ENCODE measurements around the gene IKBKE. TPM values are rescaled to one million over a fixed set of nuclear protein-coding genes. Genes with fewer than 3 reads are reported as not detected.

Gene IKBKE
- total RNA-seq, 2 experiments from 2014 or later, result 15.3 to 16.9 TPM

DNA sequence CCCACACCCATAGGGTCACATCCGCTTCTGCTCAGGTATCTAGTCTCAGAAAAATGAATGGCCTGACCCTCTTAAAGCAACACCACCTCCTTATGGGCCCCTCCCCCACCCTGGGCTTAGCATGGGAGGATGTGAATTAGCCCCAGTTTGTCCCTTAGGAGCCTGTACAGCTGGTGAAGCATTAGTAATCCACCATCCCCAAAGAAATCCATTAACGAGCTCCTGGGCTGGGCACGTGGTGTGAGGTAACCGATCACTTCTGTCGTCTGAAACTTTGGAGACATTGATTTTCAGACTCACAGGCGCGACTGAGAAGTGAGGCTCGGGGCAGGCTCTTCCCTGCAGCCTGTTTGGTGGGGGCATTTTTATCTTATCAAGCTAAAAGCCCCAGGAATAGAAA, 47.5 kb downstream of the IKBKE start:
- CTCF ChIA-PET, result interaction anchor here (1.1 kb wide), 1 partner anchor 28 kb away, joined by 3 read pairs; no protein-coding TSS in a partner anchor
- POLR2A ChIA-PET, result no interaction called here

GRCh38 chr1:206518206-206518605, 47.9 kb downstream of the IKBKE start:
- CTCF ChIA-PET, result interaction anchor here (1.1 kb wide), 1 partner anchor 28 kb away, joined by 3 read pairs; no protein-coding TSS in a partner anchor
- POLR2A ChIA-PET, result no interaction called here

- ChIA-PET POLR2A (no interaction called here), CTCF (no interaction called here)
Observed at GRCh38 chr1:206518743-206519142, 48.5 kb downstream of the IKBKE start.

- CTCF ChIA-PET, result interaction anchor here (0.6 to 1.5 kb wide), 2 partner anchors 14 to 24 kb away, joined by 3 to 4 read pairs; no protein-coding TSS in a partner anchor
- POLR2A ChIA-PET, result no interaction called here
Observed at GRCh38 chr1:206521127-206521526, 50.9 kb downstream of the IKBKE start.

DNA sequence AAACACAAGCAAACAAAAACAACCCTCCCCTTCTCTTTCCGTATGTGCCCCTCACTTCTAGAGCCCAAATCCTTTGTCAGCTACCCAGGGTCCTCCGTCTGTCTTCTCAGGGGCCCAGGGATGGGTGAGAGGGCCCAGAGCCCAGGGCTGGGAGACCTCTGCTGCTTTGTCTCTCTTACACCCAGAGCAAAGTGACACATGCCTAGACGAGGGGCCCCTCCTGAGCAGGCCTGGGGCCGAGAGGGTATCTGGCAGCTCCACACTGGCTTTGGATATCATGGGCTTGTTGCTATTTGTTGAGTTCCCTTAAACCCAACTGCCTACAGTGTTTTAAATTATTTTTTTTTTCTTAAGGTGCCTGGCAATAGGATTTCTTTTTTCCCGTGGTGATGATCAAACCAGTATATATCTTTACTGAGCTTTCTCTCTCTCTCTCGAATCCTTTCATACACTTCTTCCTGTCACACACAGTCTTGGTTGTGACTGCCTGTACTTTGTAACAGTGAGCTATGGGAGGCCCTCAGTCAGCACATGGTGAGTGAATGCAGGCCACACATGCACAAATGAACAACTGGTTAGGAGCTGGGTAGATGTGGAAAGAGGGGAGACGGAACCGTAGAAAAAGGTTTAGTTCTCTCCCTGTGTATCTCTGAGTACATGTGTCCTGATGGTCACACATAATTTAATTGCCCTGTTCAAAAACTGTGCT, 51.6 kb downstream of the IKBKE start:
- CTCF ChIA-PET, result interaction anchor here (1.1 kb wide), 1 partner anchor 142 kb away, joined by 3 read pairs; no protein-coding TSS in a partner anchor
- POLR2A ChIA-PET, result no interaction called here

DNA sequence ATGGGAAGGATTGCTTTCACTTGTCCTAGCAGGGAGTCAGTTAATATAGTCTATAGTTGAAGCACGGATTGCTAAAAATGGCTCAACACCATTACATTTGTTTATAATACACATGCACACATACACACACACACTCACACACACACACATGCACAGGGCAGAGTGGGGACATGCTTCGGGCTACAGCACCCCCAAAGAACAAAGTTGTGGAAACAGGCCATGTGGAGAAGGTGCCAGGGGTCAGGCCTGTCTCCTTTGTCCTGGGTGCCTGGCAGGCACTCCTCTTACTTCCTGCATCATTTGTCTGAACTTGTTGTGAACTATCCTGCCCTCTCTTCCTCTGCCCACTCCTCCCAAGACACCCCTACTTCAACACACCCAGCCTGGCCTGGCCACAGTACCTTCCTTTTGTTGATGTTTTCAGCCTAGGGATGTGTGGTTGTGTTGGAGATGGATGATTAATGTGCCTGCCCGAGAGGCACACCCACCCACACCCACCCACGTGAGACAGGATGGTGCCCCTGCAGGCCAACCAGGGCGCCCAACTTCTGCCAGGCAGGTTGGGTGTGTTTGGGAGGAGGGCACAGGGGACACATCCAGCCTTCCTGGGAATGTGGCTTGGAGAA, 54.6 kb downstream of the IKBKE start:
- CTCF ChIA-PET, result no interaction called here
- POLR2A ChIA-PET, result no interaction called here

DNA sequence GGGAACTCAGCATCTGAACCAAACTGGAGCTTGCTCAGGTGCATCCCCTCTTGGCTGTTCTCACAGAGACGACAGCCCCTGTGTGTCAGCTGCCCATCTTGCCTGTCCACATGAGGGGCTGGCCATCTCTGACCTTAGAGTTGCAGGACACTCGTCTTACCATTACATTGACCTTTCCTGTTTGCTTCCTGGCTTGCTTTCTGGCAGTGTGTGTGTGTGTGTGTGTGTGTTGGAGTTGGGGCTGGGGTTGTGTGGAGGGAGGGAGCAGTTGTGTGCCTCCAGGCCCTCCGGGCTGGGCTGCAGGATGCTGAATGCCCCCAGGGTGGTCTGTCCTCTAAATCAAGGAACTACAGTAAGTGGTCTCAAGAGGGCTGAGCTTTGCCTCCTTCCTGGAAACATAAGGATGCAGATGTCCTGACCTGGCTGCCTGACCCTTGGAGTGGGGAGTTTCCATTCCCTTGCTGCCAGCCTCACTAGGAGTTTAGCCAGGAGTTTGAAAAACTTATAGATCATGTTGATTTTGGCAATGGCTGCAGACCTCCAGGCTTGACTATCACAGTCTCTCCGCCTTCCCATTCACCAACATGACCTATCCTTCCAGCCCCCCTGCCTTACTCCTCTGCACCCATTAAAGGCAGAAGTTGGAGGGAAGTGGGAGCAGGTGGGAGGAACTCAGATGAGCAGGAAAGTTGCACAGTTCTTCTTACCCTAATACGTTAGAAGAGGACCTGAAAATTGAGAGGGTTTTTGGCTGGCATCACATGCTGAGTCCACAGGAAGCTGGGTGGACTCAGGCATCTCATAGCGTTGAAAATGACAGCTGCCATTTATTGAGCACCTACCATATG, 56.0 kb downstream of the IKBKE start:
- ChIA-PET POLR2A (no interaction called here), CTCF (no interaction called here)

- ChIA-PET POLR2A (no interaction called here), CTCF (interaction anchor here (0.6 to 1.3 kb wide), 2 partner anchors 16 to 35 kb away, joined by 4 read pairs; no protein-coding TSS in a partner anchor)
Observed at GRCh38 chr1:206529425-206529824, 59.1 kb downstream of the IKBKE start.

GRCh38 chr1:206532368-206532767, 62.1 kb downstream of the IKBKE start:
- ChIA-PET CTCF (interaction anchor here (0.9 kb wide), 1 partner anchor 12 kb away, joined by 3 read pairs; no protein-coding TSS in a partner anchor), POLR2A (no interaction called here)

GRCh38 chr1:206534552-206534951, 64.3 kb downstream of the IKBKE start:
- POLR2A ChIA-PET, result no interaction called here
- CTCF ChIA-PET, result interaction anchor here (3.0 kb wide), 1 partner anchor 10 kb away, joined by 11 read pairs; no protein-coding TSS in a partner anchor

- ChIA-PET POLR2A (no interaction called here), CTCF (interaction anchor here (0.9 to 3.0 kb wide), 3 partner anchors 9 to 56 kb away, joined by 3 to 11 read pairs (median 3); no protein-coding TSS in a partner anchor)
Observed at GRCh38 chr1:206535853-206536188, 65.5 kb downstream of the IKBKE start.

GRCh38 chr1:206537141-206537540, 66.9 kb downstream of the IKBKE start:
- POLR2A ChIA-PET, result no interaction called here
- CTCF ChIA-PET, result interaction anchor here (0.9 to 1.6 kb wide), 2 partner anchors 55 to 57 kb away, joined by 3 to 5 read pairs; no protein-coding TSS in a partner anchor

- ChIA-PET POLR2A (no interaction called here), CTCF (interaction anchor here (1.7 kb wide), 1 partner anchor 45 kb away, joined by 4 read pairs; no protein-coding TSS in a partner anchor)
Observed at GRCh38 chr1:206538086-206538770, 68.0 kb downstream of the IKBKE start.

- POLR2A ChIA-PET, result no interaction called here
- CTCF ChIA-PET, result interaction anchor here (1.7 to 2.4 kb wide), 2 partner anchors 17 to 44 kb away, joined by 4 to 8 read pairs; no protein-coding TSS in a partner anchor
Observed at GRCh38 chr1:206538901-206539640, 68.8 kb downstream of the IKBKE start.

DNA sequence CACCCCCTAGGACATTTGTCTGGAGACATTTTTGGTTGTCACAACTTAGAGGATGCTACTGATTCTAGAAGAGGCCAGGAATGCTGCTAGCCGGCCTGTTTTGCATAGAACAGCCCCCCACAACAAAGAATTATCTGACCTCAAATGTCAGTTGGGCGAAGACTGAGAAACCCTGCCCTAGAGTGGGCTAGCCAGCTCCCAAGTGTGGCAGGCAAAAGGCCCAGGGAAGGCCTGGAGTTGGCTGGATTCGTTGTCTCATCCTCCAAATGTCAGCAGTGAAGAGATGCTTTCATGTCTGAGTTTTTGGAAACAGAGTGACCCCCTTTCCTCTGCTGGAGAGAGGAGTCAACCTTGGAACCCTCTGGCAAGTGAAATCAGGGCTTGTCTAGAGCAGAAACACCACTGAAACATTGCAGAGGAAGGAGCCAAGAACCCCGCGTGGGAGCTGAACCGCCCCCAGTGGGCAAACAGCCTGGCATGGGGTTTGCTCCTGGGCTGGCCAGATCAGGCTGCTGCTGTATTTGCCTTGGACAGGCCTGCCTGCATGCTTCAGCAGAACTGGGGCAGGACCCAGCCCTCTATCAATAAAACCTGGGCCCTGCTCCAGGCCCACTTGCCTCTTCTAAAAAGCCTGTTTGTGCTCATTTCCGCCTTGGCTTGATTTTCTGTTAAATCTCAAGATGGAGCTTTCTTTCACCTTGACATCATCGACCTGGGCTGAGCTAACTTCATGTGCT, 69.9 kb downstream of the IKBKE start:
- CTCF ChIA-PET, result interaction anchor here (1.1 to 2.4 kb wide), 4 partner anchors 16 to 124 kb away, joined by 3 to 8 read pairs (median 4); no protein-coding TSS in a partner anchor
- POLR2A ChIA-PET, result no interaction called here

DNA sequence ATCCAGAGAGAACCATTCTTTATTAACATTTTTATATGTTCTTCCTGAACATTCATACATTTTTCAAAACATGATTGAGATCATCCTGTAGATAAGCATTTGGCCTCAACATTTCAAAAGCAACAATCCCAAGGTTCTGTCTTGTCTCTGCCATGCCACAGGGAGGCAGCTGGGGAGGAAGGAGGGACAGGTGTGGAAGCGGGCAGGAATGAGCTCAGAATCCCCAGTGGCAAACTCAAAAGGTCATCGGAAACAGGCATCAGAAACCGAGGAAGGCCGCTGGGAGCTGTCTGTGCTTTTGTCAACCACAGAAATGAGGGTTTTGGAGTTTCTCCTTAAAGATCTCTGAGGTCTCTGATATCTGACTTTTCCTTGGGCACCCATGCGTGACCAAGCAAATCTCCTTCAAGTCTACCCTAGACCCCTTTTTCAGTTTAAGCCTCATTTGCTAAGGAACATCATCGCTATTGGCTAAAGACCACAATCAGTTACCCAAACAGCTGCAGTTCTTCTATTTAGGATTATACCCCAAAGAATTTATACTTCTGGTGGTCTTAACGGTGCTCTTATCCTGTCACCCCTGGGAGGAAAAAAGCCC, 71.1 kb downstream of the IKBKE start:
- ChIA-PET POLR2A (no interaction called here), CTCF (interaction anchor here (1.1 to 2.8 kb wide), 6 partner anchors 10 to 123 kb away, joined by 3 to 8 read pairs (median 5); no protein-coding TSS in a partner anchor)

- POLR2A ChIA-PET, result interaction anchor here (0.6 to 1.5 kb wide), 6 partner anchors 11 to 74 kb away, joined by 3 to 10 read pairs (median 4); no protein-coding TSS in a partner anchor
Observed at GRCh38 chr1:206544562-206545257, 74.4 kb downstream of the IKBKE start.

More at GRCh38 chr1:206544562-206545257, 74.4 kb downstream of the IKBKE start:
- CTCF ChIA-PET, result interaction anchor here (0.5 to 5.0 kb wide), 35 partner anchors 9 to 171 kb away, joined by 3 to 109 read pairs (median 5); partner anchors contain the start of genes DYRK3, EIF2D and RASSF5

All from activated CD8-positive, alpha-beta memory T cell treated with anti-CD3 and anti-CD28 coated beads for 36 hours (primary cell).